Fibroblast of lung (primary cell): ENCODE results near the gene RASA3. TPM values are rescaled to one million over a fixed set of nuclear protein-coding genes. Genes with fewer than 3 reads are reported as not detected.
A peak's percentile ranks its signal among the peaks of the same experiment; 100 is the strongest.

Experiments
- DNase-seq, 2 donors: peaks; one replicate each; pipeline versions ENCODE4 v3.0.0 to v3.0.0-alpha.2; 2010; ENCODE audit warnings: low read depth in 2 of 2
- H2AFZ ChIP-seq: 2 replicates; pipeline ENCODE4 v1.5.1; 2012; ENCODE audit warnings: low read length, control low read depth, inconsistent platforms
- H3K27ac ChIP-seq: 2 replicates; pipeline ENCODE4 v1.5.1; 2011; ENCODE audit warnings: low read length, control low read depth; ENCODE audit not compliant: insufficient read depth
- H3K27me3 ChIP-seq: 2 replicates; pipeline ENCODE4 v1.5.1; 2011; ENCODE audit warnings: mild to moderate bottlenecking, low read length; ENCODE audit not compliant: control insufficient read depth, insufficient read depth
- H3K36me3 ChIP-seq: 2 replicates; pipeline ENCODE4 v1.5.1; 2011; ENCODE audit warnings: low read length; ENCODE audit not compliant: control insufficient read depth, insufficient read depth
- H3K4me1 ChIP-seq: 2 replicates; pipeline ENCODE4 v1.5.1; 2011; ENCODE audit warnings: low read length; ENCODE audit not compliant: control insufficient read depth, insufficient read depth; ENCODE audit errors: extremely low read depth
- H3K4me2 ChIP-seq: 2 replicates; pipeline ENCODE4 v1.5.1; 2011; ENCODE audit warnings: low read length, control low read depth; ENCODE audit not compliant: insufficient read depth; ENCODE audit errors: extremely low read depth
- H3K4me3 ChIP-seq, 4 experiments: fragments of 200-600 bp in 1 of 4; sonication (generic) in 1 of 4; replicated peaks in 1 of 4; 2 replicates each; pipeline ENCODE4 v1.5.1; 2011 to 2016; ENCODE audit warnings: low read length in 4 of 4, low read depth in 3 of 4, mild to moderate bottlenecking in 3 of 4, control low read depth in 2 of 4, inconsistent platforms in 1 of 4, mixed read lengths in 1 of 4; ENCODE audit not compliant: insufficient read depth in 1 of 4; ENCODE audit errors: control extremely low read depth in 1 of 4
- H3K79me2 ChIP-seq: 2 replicates; pipeline ENCODE4 v1.5.1; 2012; ENCODE audit warnings: mild to moderate bottlenecking, low read length, inconsistent platforms; ENCODE audit not compliant: control insufficient read depth, insufficient read depth
- H3K9ac ChIP-seq: 2 replicates; pipeline ENCODE4 v1.5.1; 2011; ENCODE audit warnings: mild to moderate bottlenecking, low read length, control low read depth; ENCODE audit not compliant: insufficient read depth
- H3K9me3 ChIP-seq: 2 replicates; pipeline ENCODE4 v1.5.1; 2012; ENCODE audit warnings: low read depth, low read length; ENCODE audit not compliant: control insufficient read depth, insufficient read depth
- H4K20me1 ChIP-seq: 2 replicates; pipeline ENCODE4 v1.5.1; 2011; ENCODE audit warnings: low read length; ENCODE audit not compliant: control insufficient read depth, insufficient read depth; ENCODE audit errors: extremely low read depth
- EZH2 ChIP-seq: IDR thresholded peaks from 2 replicates; pipeline ENCODE4 v1.5.1; 2012; ENCODE audit warnings: low read length, control low read depth, mild to moderate bottlenecking; ENCODE audit errors: missing control alignments
- polyA plus RNA-seq, 2 donors: library from polyadenylated mRNA; depleted of rRNA in 1 of 2; stranded (reverse) in 1 of 2; unstranded in 1 of 2; fragments of >200 nt; gene quantifications; 2 replicates each; pipeline ENCODE4 v1.2.1, GENCODE V29; 2011 to 2012; ENCODE audit warnings: missing spikeins in 1 of 2
- total RNA-seq: library from RNA; depleted of rRNA; stranded (reverse); fragments of >200 nt; gene quantifications from 2 replicates; pipeline ENCODE4 v1.2.1, GENCODE V29; 2014
- TF ChIP-seq, protein P1 (sequence below), 2 donors: IDR thresholded peaks in 1 of 2; conservative IDR thresholded peaks in 1 of 2; 1 replicate in 1 of 2; 2 replicates in 1 of 2; pipeline ENCODE4 v1.5.1; 2011 to 2012; ENCODE audit warnings: low read length in 2 of 2, control low read depth in 1 of 2, inconsistent platforms in 1 of 2, low read depth in 1 of 2, mild to moderate bottlenecking in 1 of 2

The RASA3 gene
- total and polyA plus RNA-seq, 2 donors (not counting 1 experiment from before 2014, with no cell fraction given), result 26.6 to 31.1 TPM

GRCh38 chr13:114173745-114174144, 41.3 kb upstream of the RASA3 start:
- Histone ChIP-seq H3K9ac (no peak overlapping the region), H3K4me2 (no peak overlapping the region), H3K9me3 (no peaks in the 10 kb centered on the region), H4K20me1 (no peaks in the 10 kb centered on the region), H3K4me1 (peaks cover 2% of the 10 kb centered on the region), H3K79me2 (no peaks in the 10 kb centered on the region), H3K4me3 (no peak overlapping the region), H3K27ac (no peak overlapping the region), H2AFZ (no peak overlapping the region), H3K36me3 (no peaks in the 10 kb centered on the region), H3K27me3 (peaks cover 9% of the 10 kb centered on the region)
- DNase-seq, result peak in 1 of 2 donors; percentile 68
- no peak for TF ChIP-seq EZH2
- TF ChIP-seq, protein P1, sequence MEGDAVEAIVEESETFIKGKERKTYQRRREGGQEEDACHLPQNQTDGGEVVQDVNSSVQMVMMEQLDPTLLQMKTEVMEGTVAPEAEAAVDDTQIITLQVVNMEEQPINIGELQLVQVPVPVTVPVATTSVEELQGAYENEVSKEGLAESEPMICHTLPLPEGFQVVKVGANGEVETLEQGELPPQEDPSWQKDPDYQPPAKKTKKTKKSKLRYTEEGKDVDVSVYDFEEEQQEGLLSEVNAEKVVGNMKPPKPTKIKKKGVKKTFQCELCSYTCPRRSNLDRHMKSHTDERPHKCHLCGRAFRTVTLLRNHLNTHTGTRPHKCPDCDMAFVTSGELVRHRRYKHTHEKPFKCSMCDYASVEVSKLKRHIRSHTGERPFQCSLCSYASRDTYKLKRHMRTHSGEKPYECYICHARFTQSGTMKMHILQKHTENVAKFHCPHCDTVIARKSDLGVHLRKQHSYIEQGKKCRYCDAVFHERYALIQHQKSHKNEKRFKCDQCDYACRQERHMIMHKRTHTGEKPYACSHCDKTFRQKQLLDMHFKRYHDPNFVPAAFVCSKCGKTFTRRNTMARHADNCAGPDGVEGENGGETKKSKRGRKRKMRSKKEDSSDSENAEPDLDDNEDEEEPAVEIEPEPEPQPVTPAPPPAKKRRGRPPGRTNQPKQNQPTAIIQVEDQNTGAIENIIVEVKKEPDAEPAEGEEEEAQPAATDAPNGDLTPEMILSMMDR (conservative IDR thresholded peaks at IDR 0.05 in 1 of 2, IDR thresholded peaks at IDR 0.05 in 1 of 2; ENCODE audit: low read depth in 1 of 2, low read length in 2 of 2), result no peak

DNA sequence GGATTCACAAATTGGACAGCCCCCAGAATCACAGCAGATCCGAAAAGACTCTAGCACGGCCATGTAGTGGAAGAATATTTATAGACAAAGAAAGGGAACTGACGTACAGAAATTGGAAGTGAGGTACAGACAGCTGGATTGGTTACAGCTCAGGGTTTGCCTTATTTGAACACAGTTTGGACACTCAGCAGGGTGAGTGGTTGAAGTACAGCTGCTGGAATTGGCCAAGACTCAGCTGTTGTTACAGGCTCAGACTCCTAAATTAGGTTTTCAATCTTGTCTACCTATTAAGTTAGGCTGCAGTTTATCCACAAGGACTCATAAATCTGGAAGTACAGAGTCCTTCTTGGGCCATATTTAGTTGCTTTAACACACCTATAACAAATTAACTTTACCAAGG, 40.8 kb upstream of the RASA3 start:
- DNase-seq, result peak in 1 of 2 donors; percentile 62
- Histone ChIP-seq H3K9ac (no peak overlapping the region), H3K4me3 (no peak overlapping the region)

DNA sequence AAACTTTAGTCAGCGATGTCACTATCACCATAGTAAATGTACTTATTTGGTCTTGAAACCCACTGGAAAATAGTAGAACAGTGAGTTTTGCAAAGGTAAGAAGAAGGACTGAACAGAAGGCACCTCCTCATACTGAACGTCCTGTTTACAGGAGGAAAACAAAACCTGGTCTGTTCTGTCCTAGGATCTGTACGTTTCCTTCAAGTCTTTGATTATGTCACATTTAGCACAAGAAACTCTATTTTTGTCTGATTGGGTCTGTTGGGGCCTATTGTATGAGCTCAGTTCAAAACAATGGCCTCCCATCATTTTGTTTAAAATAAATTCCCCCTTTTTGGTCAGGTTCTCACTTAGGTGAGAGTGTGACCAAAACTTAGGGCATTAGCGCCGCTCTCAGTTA, 35.5 kb upstream of the RASA3 start:
- Histone ChIP-seq H3K4me1 (no peaks in the 10 kb centered on the region), H2AFZ (no peak overlapping the region), H3K9me3 (no peaks in the 10 kb centered on the region), H4K20me1 (no peaks in the 10 kb centered on the region), H3K4me2 (no peak overlapping the region), H3K4me3 (no peak overlapping the region), H3K9ac (no peak overlapping the region), H3K36me3 (no peaks in the 10 kb centered on the region), H3K27me3 (peaks cover 18% of the 10 kb centered on the region), H3K27ac (no peak overlapping the region), H3K79me2 (no peaks in the 10 kb centered on the region)
- no peak for DNase-seq
- TF ChIP-seq, protein P1 (conservative IDR thresholded peaks at IDR 0.05 in 1 of 2, IDR thresholded peaks at IDR 0.05 in 1 of 2; ENCODE audit: low read depth in 1 of 2, low read length in 2 of 2), result no peak
- TF ChIP-seq EZH2, result no peak

More for the DNA sequence above, 40.8 kb upstream of the RASA3 start:
- H3K4me2 ChIP-seq, result no peak overlapping the region
- no peak for TF ChIP-seq EZH2
- TF ChIP-seq, protein P1 (conservative IDR thresholded peaks at IDR 0.05 in 1 of 2, IDR thresholded peaks at IDR 0.05 in 1 of 2; ENCODE audit: low read depth in 1 of 2, low read length in 2 of 2), result no peak
- no peaks in the 10 kb centered on the region for H3K9me3 ChIP-seq
- no peaks in the 10 kb centered on the region for H3K79me2 ChIP-seq
- H3K4me1 ChIP-seq, result peaks cover 2% of the 10 kb centered on the region
- no peak overlapping the region for H3K27ac ChIP-seq
- no peak overlapping the region for H2AFZ ChIP-seq
- H4K20me1 ChIP-seq, result no peaks in the 10 kb centered on the region
- H3K27me3 ChIP-seq, result peaks cover 5% of the 10 kb centered on the region
- H3K36me3 ChIP-seq, result no peaks in the 10 kb centered on the region
